Measurements from ENCODE around the gene BCL2L11. TPM values are rescaled to one million over a fixed set of nuclear protein-coding genes. Genes with fewer than 3 reads are reported as not detected.
"Not testable (repeated sequence)": the region's sequence is repeated elsewhere in the genome, so short reads cannot be mapped to it uniquely, and the experiment has no call there.

Gene BCL2L11
- 10 to 100 TPM in 3 of 4 donors, 1 to 10 TPM in 1; 8.8 to 41.8 (median 36.1) TPM for total RNA-seq

GRCh38 chr2:111120253-111121027, at the start of gene BCL2L11:
Gene BCL2L11 (plus strand): TSS chr2:111120914. CDS start chr2:111123746, 2,832 bp downstream.
- H3K4me3 ChIP-seq: peak within 1 kb of the TSS; percentile 60 to 73 (median 70)
- DNase-seq: peak; percentile 96
- no peaks in the 10 kb centered on the region for H3K9me3 ChIP-seq
- peaks cover 0 to 12% (median 1%) of the 10 kb centered on the region in 4 donors for H3K36me3 ChIP-seq
- H3K27me3 ChIP-seq: peaks cover 39% of the 10 kb centered on the region
- intact Hi-C loops (cut with DNase I; ENCODE audit: low total_unique reads) (no loop called here), in situ Hi-C loops (cut with MboI; ENCODE audit: low pct_ligation_motif_present in 1 of 4, low pct_unique_long_range_greater_than_20kb in 1 of 4, low sequenced_read_pairs in 3 of 4) (loop anchor here in 3 of 4 donors (25.0 kb wide), 3 partner anchors 308 to 592 kb away; no protein-coding TSS in a partner anchor)
- 1% methylated on average over 68 of the region's 98 CpGs; no CpG with 5 or more reads in 1 of the 2 donors for WGBS, 2 donors (ENCODE audit: low coverage in 1 of 2)
- TF ChIP-seq EP300 (IDR thresholded peaks at IDR 0.05; ENCODE audit: low read depth) (peak; percentile 15), POLR2AphosphoS5 (IDR thresholded peaks at IDR 0.05) (peak; percentile 69 to 95 (median 92)), POLR2A (IDR thresholded peaks at IDR 0.05) (peak; percentile 64), CTCF (IDR thresholded peaks at IDR 0.05) (peak in 1 of 5 experiments; percentile 13)
- H3K4me1 ChIP-seq: peaks cover 11 to 59% (median 47%) of the 10 kb centered on the region in 4 donors
- peak within 1 kb of the TSS; percentile 85 to 90 (median 88) for H3K27ac ChIP-seq

- H3K36me3 ChIP-seq: no peaks in the 10 kb centered on the region
- WGBS, 2 donors (ENCODE audit: low coverage in 1 of 2): 51 to 76% methylated on average over 3 to 5 of the region's 5 CpGs
- no peak overlapping the region for H3K4me3 ChIP-seq
- no peaks in the 10 kb centered on the region for H3K27me3 ChIP-seq
- peaks cover 5 to 15% of the 10 kb centered on the region in 2 donors for H3K9me3 ChIP-seq
- peaks cover 0 to 17% (median 2%) of the 10 kb centered on the region in 4 donors for H3K4me1 ChIP-seq
- TF ChIP-seq POLR2AphosphoS5 (IDR thresholded peaks at IDR 0.05): peak in 2 of 3 donors; percentile 10 to 47
- TF ChIP-seq EP300 (IDR thresholded peaks at IDR 0.05; ENCODE audit: low read depth): no peak
- no peak for TF ChIP-seq CTCF (IDR thresholded peaks at IDR 0.05)
- no peak for TF ChIP-seq POLR2A (IDR thresholded peaks at IDR 0.05)
- intact Hi-C loops (cut with DNase I; ENCODE audit: low total_unique reads) (no loop called here), in situ Hi-C loops (cut with MboI; ENCODE audit: low pct_ligation_motif_present in 1 of 4, low pct_unique_long_range_greater_than_20kb in 1 of 4, low sequenced_read_pairs in 3 of 4) (no loop called here)
- DNase-seq: no peak
- H3K27ac ChIP-seq: peak overlapping the region in 2 of 4 donors; percentile 42 to 43
These were observed 49.0 kb upstream of the BCL2L11 start for GRCh38 chr2:111071600-111072171.

GRCh38 chr2:111072220-111072871, 48.4 kb upstream of the BCL2L11 start:
- Histone ChIP-seq H3K36me3 (no peaks in the 10 kb centered on the region), H3K9me3 (peaks cover 5 to 15% of the 10 kb centered on the region in 2 donors), H3K27me3 (no peaks in the 10 kb centered on the region), H3K27ac (peak overlapping the region in 2 of 4 donors; percentile 42 to 43), H3K4me3 (no peak overlapping the region), H3K4me1 (peaks cover 0 to 17% (median 2%) of the 10 kb centered on the region in 4 donors)
- no peak for DNase-seq
- whole genome bisulfite sequencing, 2 donors (ENCODE audit: low coverage in 1 of 2): 56% methylated on average over 2 of the region's 2 CpGs; no CpG with 5 or more reads in 1 of the 2 donors
- in situ Hi-C loops (cut with MboI; ENCODE audit: low pct_ligation_motif_present in 1 of 4, low pct_unique_long_range_greater_than_20kb in 1 of 4, low sequenced_read_pairs in 3 of 4) (no loop called here), intact Hi-C loops (cut with DNase I; ENCODE audit: low total_unique reads) (no loop called here)
- no peak for TF ChIP-seq POLR2A (IDR thresholded peaks at IDR 0.05)
- TF ChIP-seq CTCF (IDR thresholded peaks at IDR 0.05): no peak
- no peak for TF ChIP-seq EP300 (IDR thresholded peaks at IDR 0.05; ENCODE audit: low read depth)
- TF ChIP-seq POLR2AphosphoS5 (IDR thresholded peaks at IDR 0.05): no peak

GRCh38 chr2:111082659-111083058, 38.1 kb upstream of the BCL2L11 start:
- DNase-seq; H3K27ac ChIP-seq; H3K9me3 ChIP-seq; H3K4me3 ChIP-seq; H3K27me3 ChIP-seq; intact Hi-C loops (cut with DNase I; ENCODE audit: low total_unique reads); H3K36me3 ChIP-seq; H3K4me1 ChIP-seq; in situ Hi-C loops (cut with MboI; ENCODE audit: low pct_ligation_motif_present in 1 of 4, low pct_unique_long_range_greater_than_20kb in 1 of 4, low sequenced_read_pairs in 3 of 4): not testable (repeated sequence)
- WGBS, 2 donors (ENCODE audit: low coverage in 1 of 2): 0% methylated on average over 1 of the region's 1 CpG

Data from transverse colon (tissue), 4 donors.